Neutrophil (primary cell): ENCODE results near the gene MRPL12.

Experiments used
- H3K27ac ChIP-seq: fragments of 200-600 bp; sonication (generic); 2 replicates; pipeline ENCODE4 v1.5.1; 2016; ENCODE audit warnings: mild to moderate bottlenecking, moderate library complexity
- H3K27me3 ChIP-seq: fragments of 200-600 bp; sonication (generic); 2 replicates; pipeline ENCODE4 v1.6.0; 2016; ENCODE audit warnings: mild to moderate bottlenecking
- H3K36me3 ChIP-seq: fragments of 200-600 bp; sonication (generic); 2 replicates; pipeline ENCODE4 v1.5.1; 2017
- H3K4me1 ChIP-seq, 2 experiments: fragments of 200-600 bp in 1 of 2; sonication (generic) in 1 of 2; 1 replicate in 1 of 2; 2 replicates in 1 of 2; pipeline versions ENCODE4 v1.5.1 to v1.6.1; 2013 to 2016; ENCODE audit warnings: low read depth in 1 of 2, low read length in 1 of 2, mild to moderate bottlenecking in 1 of 2, moderate library complexity in 1 of 2; ENCODE audit not compliant: control insufficient read depth in 1 of 2, insufficient read depth in 1 of 2
- H3K4me3 ChIP-seq, 2 experiments: fragments of 200-600 bp in 1 of 2; sonication (generic) in 1 of 2; 1 replicate in 1 of 2; 2 replicates in 1 of 2; pipeline ENCODE4 v1.5.1; 2013 to 2016; ENCODE audit warnings: low read depth in 1 of 2, low read length in 1 of 2, mild to moderate bottlenecking in 1 of 2, moderate library complexity in 1 of 2
- H3K9me3 ChIP-seq: fragments of 200-600 bp; sonication (generic); 2 replicates; pipeline ENCODE4 v1.5.1; 2016
- CTCF ChIP-seq: fragments of 200-600 bp; sonication (generic); IDR thresholded peaks from 2 replicates; pipeline ENCODE4 v1.5.1; 2016; ENCODE audit warnings: antibody characterized with exemption

The MRPL12 gene

DNA sequence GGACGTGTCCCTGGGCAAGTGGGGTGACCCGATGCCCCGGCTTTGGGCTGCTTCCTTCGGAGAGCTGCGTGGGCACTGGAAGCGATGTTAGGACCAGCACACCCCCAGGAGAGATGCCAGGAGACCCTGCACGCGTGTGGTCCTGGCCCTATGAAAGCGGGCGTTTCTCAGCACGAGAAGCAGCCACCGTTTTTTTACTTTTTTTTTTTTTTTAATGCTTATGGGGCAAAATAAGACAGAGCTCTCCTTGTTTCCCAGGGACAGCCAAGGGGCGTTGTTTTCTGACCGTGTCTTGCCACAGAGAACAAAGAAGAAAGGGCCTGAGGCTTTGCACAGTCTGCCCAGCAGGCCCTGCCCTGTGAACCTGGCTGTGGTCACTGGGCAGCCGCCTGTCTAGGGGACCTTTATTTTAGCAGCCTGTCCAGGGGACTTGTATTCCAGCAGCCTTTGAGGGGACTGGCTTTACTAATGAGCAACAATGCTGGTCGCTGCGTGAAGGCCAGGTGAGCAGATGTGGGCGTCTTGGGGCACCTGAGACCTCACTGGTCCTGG, 9.9 kb downstream of the MRPL12 start:
- Histone ChIP-seq H3K27ac (no peak overlapping the region), H3K4me1 (peaks cover 39 to 42% of the 10 kb centered on the region in 2 experiments), H3K27me3 (no peaks in the 10 kb centered on the region), H3K4me3 (peak overlapping the region; percentile 67 to 71), H3K36me3 (peaks cover 3% of the 10 kb centered on the region), H3K9me3 (no peaks in the 10 kb centered on the region)
- TF ChIP-seq CTCF, result no peak

DNA sequence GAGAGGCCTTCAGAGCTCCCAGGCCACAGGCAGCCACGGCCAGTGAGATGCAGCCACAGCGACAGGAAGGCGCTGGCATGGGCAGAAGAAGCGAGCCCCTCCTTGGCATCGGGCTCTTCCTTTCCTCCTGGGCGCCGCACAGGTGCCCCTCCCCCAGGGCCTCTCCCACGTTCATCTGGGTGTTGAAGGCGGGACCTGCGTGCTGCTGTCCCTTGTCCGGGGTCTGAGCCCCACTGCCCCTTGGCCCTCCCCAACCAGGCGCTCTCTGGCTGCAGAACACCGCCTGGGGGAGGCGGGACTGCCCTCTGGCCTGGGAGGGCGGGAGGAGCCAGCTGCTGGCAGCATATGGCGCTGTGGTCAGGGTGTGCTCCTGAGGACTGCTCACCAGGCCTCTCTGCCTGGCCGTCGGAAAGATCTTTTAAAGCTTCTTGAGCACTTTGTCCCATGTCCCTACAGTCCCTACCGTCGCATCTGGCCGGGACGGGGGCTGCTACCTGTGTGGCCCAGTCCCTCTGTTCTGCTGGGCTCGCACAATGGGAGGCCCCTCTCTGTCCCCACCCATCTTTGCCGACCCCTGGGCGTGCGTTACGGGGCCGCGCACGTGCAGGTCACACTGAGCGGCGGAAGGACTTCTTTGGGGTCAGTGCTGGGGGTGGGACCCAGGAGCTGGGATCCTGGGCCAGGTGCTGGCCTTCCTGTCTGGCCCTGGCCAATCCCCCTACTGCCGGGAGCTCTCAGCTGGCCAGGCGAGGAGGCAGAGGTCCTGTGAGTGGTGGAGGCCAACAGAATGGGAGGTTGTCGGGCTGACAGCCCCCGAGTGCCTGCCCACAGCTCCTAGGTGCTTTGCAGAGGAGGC, 10.6 kb downstream of the MRPL12 start:
- Histone ChIP-seq H3K4me3 (no peak overlapping the region), H3K27ac (no peak overlapping the region), H3K36me3 (peaks cover 8% of the 10 kb centered on the region), H3K4me1 (peaks cover 39 to 42% of the 10 kb centered on the region in 2 experiments), H3K9me3 (no peaks in the 10 kb centered on the region), H3K27me3 (no peaks in the 10 kb centered on the region)
- TF ChIP-seq CTCF, result no peak

DNA sequence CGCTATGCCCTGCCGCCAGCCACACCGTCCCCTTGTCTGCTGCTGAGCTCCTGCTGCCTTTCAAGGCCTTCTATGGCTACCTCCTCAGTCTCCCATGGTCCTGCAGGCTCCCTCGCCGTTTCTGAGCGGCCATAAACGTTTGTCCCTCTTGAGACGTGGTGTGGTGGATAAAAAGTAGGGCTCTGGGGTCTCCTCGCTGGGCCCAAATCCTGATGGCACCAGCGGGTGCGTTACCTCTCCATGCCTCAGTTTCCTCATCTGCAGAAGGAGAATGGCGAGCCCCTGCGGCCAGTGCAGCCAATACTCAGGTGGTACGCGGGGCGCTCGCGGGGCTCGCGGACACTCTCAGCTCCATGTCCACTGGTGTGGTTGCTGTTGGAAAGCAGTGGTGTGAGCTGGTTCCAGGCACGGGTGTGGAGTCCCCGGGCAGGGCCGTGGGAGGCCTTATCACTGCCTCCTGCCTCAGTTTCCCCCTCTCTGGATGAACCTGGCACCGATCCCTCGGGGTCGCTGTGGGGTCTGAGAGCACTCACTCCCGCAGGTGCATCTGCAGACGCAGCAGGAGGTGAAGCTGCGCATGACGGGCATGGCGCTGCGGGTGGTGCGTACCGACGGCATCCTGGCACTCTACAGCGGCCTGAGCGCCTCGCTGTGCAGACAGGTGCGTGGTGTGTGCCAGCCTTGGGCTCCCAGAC, 11.4 kb downstream of the MRPL12 start:
- H3K27ac ChIP-seq, result no peak overlapping the region
- H3K27me3 ChIP-seq, result no peaks in the 10 kb centered on the region
- TF ChIP-seq CTCF, result no peak
- no peak overlapping the region for H3K4me3 ChIP-seq
- H3K4me1 ChIP-seq, result peaks cover 34 to 38% of the 10 kb centered on the region in 2 experiments
- peaks cover 8% of the 10 kb centered on the region for H3K36me3 ChIP-seq
- no peaks in the 10 kb centered on the region for H3K9me3 ChIP-seq

DNA sequence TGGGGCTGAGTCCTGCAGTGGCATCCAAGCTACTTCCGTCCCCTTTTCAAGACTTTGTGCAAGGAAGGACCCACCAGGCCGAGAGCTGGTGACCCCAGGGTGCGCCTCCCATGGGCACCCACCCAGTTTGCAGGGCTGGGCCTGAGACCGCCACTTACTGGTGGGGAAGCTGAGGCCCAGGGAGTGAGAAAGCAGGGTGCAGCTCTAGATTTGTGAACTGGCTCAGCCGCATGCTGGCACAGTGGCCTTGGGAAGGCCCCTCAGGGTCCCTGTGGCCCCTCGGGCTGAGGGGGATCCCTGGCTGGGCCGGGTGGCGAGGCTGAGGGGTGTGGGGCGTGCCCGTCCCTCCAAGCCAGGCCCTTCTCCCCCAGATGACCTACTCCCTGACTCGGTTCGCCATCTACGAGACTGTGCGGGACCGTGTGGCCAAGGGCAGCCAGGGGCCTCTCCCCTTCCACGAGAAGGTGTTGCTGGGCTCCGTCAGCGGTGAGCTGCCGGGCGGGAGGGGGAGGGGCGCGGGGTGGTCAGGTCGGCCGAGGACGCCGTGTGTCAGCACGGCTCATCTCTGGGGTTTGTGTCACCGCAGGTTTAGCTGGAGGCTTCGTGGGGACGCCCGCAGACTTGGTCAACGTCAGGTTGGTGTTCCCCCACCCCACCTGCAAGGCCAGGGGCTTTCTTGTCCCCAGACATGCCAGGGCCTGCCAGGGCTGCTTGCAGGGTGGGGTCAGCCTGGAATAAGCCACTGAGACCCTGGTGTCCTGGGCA, 12.1 kb downstream of the MRPL12 start:
- Histone ChIP-seq H3K4me1 (peaks cover 27 to 30% of the 10 kb centered on the region in 2 experiments), H3K27ac (no peak overlapping the region), H3K27me3 (no peaks in the 10 kb centered on the region), H3K4me3 (no peak overlapping the region), H3K9me3 (no peaks in the 10 kb centered on the region), H3K36me3 (peaks cover 8% of the 10 kb centered on the region)
- TF ChIP-seq CTCF, result no peak

DNA sequence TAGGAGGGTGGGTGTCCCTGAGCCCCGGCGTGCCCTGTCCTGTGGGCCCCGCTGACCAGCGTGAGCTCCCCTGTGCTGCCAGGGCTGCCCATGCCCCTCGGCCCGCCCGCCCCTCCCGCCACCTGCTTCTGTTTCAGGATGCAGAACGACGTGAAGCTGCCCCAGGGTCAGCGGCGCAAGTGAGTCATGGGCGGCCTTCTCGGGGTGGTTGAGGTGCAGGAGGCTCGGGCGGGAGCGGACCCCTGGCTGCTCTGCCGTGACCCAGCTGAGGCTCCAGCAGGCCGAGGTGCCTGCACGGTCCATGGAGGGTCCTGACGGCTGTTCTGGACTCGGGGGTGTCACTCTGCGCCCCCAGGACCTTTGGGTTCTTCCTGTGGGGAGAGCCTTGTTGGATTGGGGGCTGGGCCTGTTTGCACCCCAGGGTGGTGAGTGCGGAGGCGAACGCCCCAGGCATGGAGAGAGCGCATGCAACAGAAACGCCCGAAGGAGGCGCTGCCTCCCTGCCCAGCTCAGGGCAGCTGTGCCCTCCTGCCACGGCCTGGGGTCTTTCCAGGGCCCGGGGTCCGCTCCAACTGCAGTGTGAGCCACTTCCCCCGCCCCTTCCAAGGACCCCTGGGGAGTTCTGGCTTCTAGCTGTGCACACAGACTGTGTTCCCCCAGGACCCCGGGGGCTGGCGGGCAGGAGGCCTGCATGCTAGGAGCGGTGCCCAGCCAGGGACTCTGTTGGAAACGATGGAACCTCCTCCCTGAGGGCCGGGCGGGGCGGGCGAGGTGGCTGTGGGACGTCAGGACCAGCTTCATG, 12.9 kb downstream of the MRPL12 start:
- Histone ChIP-seq H3K9me3 (no peaks in the 10 kb centered on the region), H3K4me3 (no peak overlapping the region), H3K4me1 (peaks cover 19 to 23% of the 10 kb centered on the region in 2 experiments), H3K27me3 (no peaks in the 10 kb centered on the region), H3K27ac (no peak overlapping the region), H3K36me3 (peaks cover 8% of the 10 kb centered on the region)
- no peak for TF ChIP-seq CTCF
